Parathyroid adenoma (tissue), 2 donors: ENCODE measurements around the gene DIAPH2.
"Not testable (repeated sequence)": the region's sequence is repeated elsewhere in the genome, so short reads cannot be mapped to it uniquely, and the experiment has no call there.

Experiments
- H2AFZ ChIP-seq: fragments of 300-600 bp; sonication (generic); one replicate; pipeline ENCODE4 v1.7.0; 2017; ENCODE audit warnings: antibody characterized with exemption, mild to moderate bottlenecking
- H3K27ac ChIP-seq: fragments of 300-600 bp; sonication (generic); one replicate; pipeline ENCODE4 v1.7.0; 2017
- H3K27me3 ChIP-seq: fragments of 300-600 bp; sonication (generic); one replicate; pipeline ENCODE4 v1.7.0; 2017; ENCODE audit warnings: low read length; ENCODE audit not compliant: control insufficient read depth, insufficient read depth
- H3K36me3 ChIP-seq: fragments of 300-600 bp; sonication (generic); one replicate; pipeline ENCODE4 v1.7.0; 2017; ENCODE audit warnings: low read length; ENCODE audit not compliant: control insufficient read depth, insufficient read depth
- H3K4me1 ChIP-seq: fragments of 300-600 bp; sonication (generic); one replicate; pipeline ENCODE4 v1.7.0; 2017; ENCODE audit warnings: control low read depth
- H3K4me2 ChIP-seq: fragments of 300-600 bp; sonication (generic); one replicate; pipeline ENCODE4 v1.7.0; 2017; ENCODE audit warnings: low read length
- H3K4me3 ChIP-seq: fragments of 300-600 bp; sonication (generic); one replicate; pipeline ENCODE4 v1.7.0; 2017; ENCODE audit warnings: low read depth, low read length
- H3K79me2 ChIP-seq: fragments of 300-600 bp; sonication (generic); one replicate; pipeline ENCODE4 v1.7.0; 2017; ENCODE audit warnings: control low read depth
- H3K9ac ChIP-seq: fragments of 300-600 bp; sonication (generic); one replicate; pipeline ENCODE4 v1.7.0; 2017; ENCODE audit warnings: mild to moderate bottlenecking
- H3K9me3 ChIP-seq: fragments of 300-600 bp; sonication (generic); one replicate; pipeline ENCODE4 v1.7.0; 2017; ENCODE audit warnings: low read length; ENCODE audit not compliant: control insufficient read depth
- CTCF ChIP-seq: fragments of 300-600 bp; sonication (generic); IDR thresholded peaks from one replicate; pipeline ENCODE4 v1.7.0; 2017; ENCODE audit warnings: antibody characterized with exemption, mild to moderate bottlenecking
- donor health status: primary hyperparathyroidism.

DIAPH2 gene

GRCh38 chrX:97405031-97405660, 720.5 kb downstream of the DIAPH2 start:
- Histone ChIP-seq H2AFZ (no peak overlapping the region), H3K27ac (no peak overlapping the region), H3K79me2 (no peaks in the 10 kb centered on the region), H3K9ac (no peak overlapping the region), H3K9me3 (no peaks in the 10 kb centered on the region), H3K4me3 (no peak overlapping the region), H3K4me1 (no peaks in the 10 kb centered on the region), H3K4me2 (no peak overlapping the region), H3K27me3 (no peaks in the 10 kb centered on the region), H3K36me3 (no peaks in the 10 kb centered on the region)
- TF ChIP-seq CTCF = no peak

- not testable (repeated sequence) for H3K9ac ChIP-seq, H3K9me3 ChIP-seq, H3K4me3 ChIP-seq, H3K79me2 ChIP-seq, H2AFZ ChIP-seq, H3K4me2 ChIP-seq, H3K4me1 ChIP-seq, H3K36me3 ChIP-seq, H3K27me3 ChIP-seq, H3K27ac ChIP-seq
Measured at GRCh38 chrX:97409632-97410415, 725.2 kb downstream of the DIAPH2 start.

- H3K79me2 ChIP-seq = no peaks in the 10 kb centered on the region
- no peak overlapping the region for H3K9ac ChIP-seq
- no peaks in the 10 kb centered on the region for H3K9me3 ChIP-seq
- H3K36me3 ChIP-seq = no peaks in the 10 kb centered on the region
- no peak overlapping the region for H3K4me2 ChIP-seq
- H3K4me1 ChIP-seq = no peaks in the 10 kb centered on the region
- no peaks in the 10 kb centered on the region for H3K27me3 ChIP-seq
- H2AFZ ChIP-seq = no peak overlapping the region
- no peak overlapping the region for H3K4me3 ChIP-seq
- TF ChIP-seq CTCF = no peak
- no peak overlapping the region for H3K27ac ChIP-seq
Measured at GRCh38 chrX:97416461-97416860, 731.8 kb downstream of the DIAPH2 start.

GRCh38 chrX:97429101-97429500, 744.5 kb downstream of the DIAPH2 start:
- no peaks in the 10 kb centered on the region for H3K79me2 ChIP-seq
- no peak for TF ChIP-seq CTCF
- no peak overlapping the region for H3K4me3 ChIP-seq
- no peak overlapping the region for H2AFZ ChIP-seq
- H3K4me2 ChIP-seq = no peak overlapping the region
- no peak overlapping the region for H3K27ac ChIP-seq
- H3K9ac ChIP-seq = no peak overlapping the region
- H3K9me3 ChIP-seq = no peaks in the 10 kb centered on the region
- no peaks in the 10 kb centered on the region for H3K4me1 ChIP-seq
- no peaks in the 10 kb centered on the region for H3K27me3 ChIP-seq
- H3K36me3 ChIP-seq = no peaks in the 10 kb centered on the region

- H3K79me2 ChIP-seq = no peaks in the 10 kb centered on the region
- no peak overlapping the region for H3K9ac ChIP-seq
- TF ChIP-seq CTCF = no peak
- H3K4me1 ChIP-seq = no peaks in the 10 kb centered on the region
- no peaks in the 10 kb centered on the region for H3K36me3 ChIP-seq
- no peak overlapping the region for H3K4me3 ChIP-seq
- no peaks in the 10 kb centered on the region for H3K9me3 ChIP-seq
- H3K27me3 ChIP-seq = no peaks in the 10 kb centered on the region
- H2AFZ ChIP-seq = no peak overlapping the region
- no peak overlapping the region for H3K27ac ChIP-seq
- H3K4me2 ChIP-seq = no peak overlapping the region
Measured at GRCh38 chrX:97431281-97431680, 746.6 kb downstream of the DIAPH2 start.
